Smooth muscle cell (in vitro differentiated cells): ENCODE measurements around the gene PPP2R5C. TPM values are rescaled to one million over a fixed set of nuclear protein-coding genes. Genes with fewer than 3 reads are reported as not detected.

Source experiments
- DNase-seq: peaks from one replicate; lab custom pipeline; 2025; ENCODE audit not compliant: unreplicated experiment; lab: John Stamatoyannopoulos, UW
- H2AFZ ChIP-seq: fragments of 200-600 bp; sonication (generic); 2 replicates; pipeline ENCODE4 v1.6.0; 2016; ENCODE audit warnings: antibody characterized with exemption, low read depth, mild to moderate bottlenecking
- H3F3A ChIP-seq: fragments of 200-600 bp; sonication (generic); 2 replicates; pipeline ENCODE4 v1.6.0; 2017; ENCODE audit warnings: antibody characterized with exemption, low read depth
- H3K27ac ChIP-seq: fragments of 200-600 bp; sonication (generic); 2 replicates; pipeline ENCODE4 v1.5.1; 2016; ENCODE audit warnings: low read depth, mild to moderate bottlenecking
- H3K27me3 ChIP-seq: fragments of 200-600 bp; sonication (generic); 2 replicates; pipeline ENCODE4 v1.6.1; 2016; ENCODE audit warnings: low read depth, mild to moderate bottlenecking
- H3K36me3 ChIP-seq: fragments of 200-600 bp; sonication (generic); 2 replicates; pipeline ENCODE4 v1.5.1; 2016; ENCODE audit warnings: low read depth
- H3K4me1 ChIP-seq: fragments of 200-600 bp; sonication (generic); 2 replicates; pipeline ENCODE4 v1.5.1; 2016; ENCODE audit warnings: low read depth
- H3K4me2 ChIP-seq: fragments of 200-600 bp; sonication (generic); 2 replicates; pipeline ENCODE4 v1.6.0; 2016; ENCODE audit warnings: mild to moderate bottlenecking
- H3K4me3 ChIP-seq: fragments of 200-600 bp; sonication (generic); 2 replicates; pipeline ENCODE4 v1.5.1; 2016; ENCODE audit warnings: mild to moderate bottlenecking
- H3K79me2 ChIP-seq: fragments of 200-600 bp; sonication (generic); 2 replicates; pipeline ENCODE4 v1.6.0; 2016; ENCODE audit warnings: low read depth, mild to moderate bottlenecking
- H3K9ac ChIP-seq: fragments of 200-600 bp; sonication (generic); 2 replicates; pipeline ENCODE4 v1.6.0; 2016; ENCODE audit warnings: low read depth
- H3K9me3 ChIP-seq: fragments of 200-600 bp; sonication (generic); replicated peaks from 2 replicates; pipeline ENCODE4 v1.5.1; 2016; ENCODE audit warnings: low read depth
- H4K20me1 ChIP-seq: fragments of 200-600 bp; sonication (generic); 2 replicates; pipeline ENCODE4 v1.6.0; 2016; ENCODE audit warnings: low read depth
- CTCF ChIP-seq: fragments of 200-600 bp; sonication (generic); IDR thresholded peaks from 2 replicates; pipeline ENCODE4 v1.5.1; 2017; ENCODE audit warnings: borderline replicate concordance, mild to moderate bottlenecking, antibody characterized with exemption; ENCODE audit not compliant: insufficient read depth, poor library complexity, severe bottlenecking
- WGBS: methylation state at CpG from one replicate; pipeline ENCODE4 v1.1.7; 2016; ENCODE audit warnings: low lambda C conversion rate; 5-methylcytosine and 5-hydroxymethylcytosine counted together
- polyA plus RNA-seq: library from polyadenylated mRNA; unstranded; fragments of >200 nt; fragmentation: Nextera tagmentation; extraction: Ambion mirVana; gene quantifications from 2 replicates; pipeline ENCODE4 v1.2.1, GENCODE V29; 2016
- total RNA-seq: library from RNA; depleted of rRNA; stranded (reverse); fragments of >200 nt; gene quantifications from 2 replicates; pipeline ENCODE4 v1.2.3, GENCODE V29; 2014

The PPP2R5C gene
- total and polyA plus RNA-seq, 2 experiments from 2014 or later = 63.6 to 92.7 TPM

- Histone ChIP-seq H3K79me2 (peaks cover 8% of the 10 kb centered on the region), H3K4me1 (no peaks in the 10 kb centered on the region), H3K9me3 (no peaks in the 10 kb centered on the region), H2AFZ (no peak overlapping the region), H3F3A (no peaks in the 10 kb centered on the region), H4K20me1 (peaks cover 35% of the 10 kb centered on the region), H3K27me3 (no peaks in the 10 kb centered on the region), H3K4me2 (no peak overlapping the region), H3K9ac (no peak overlapping the region), H3K27ac (no peak overlapping the region), H3K4me3 (no peak overlapping the region), H3K36me3 (no peaks in the 10 kb centered on the region)
- 99% methylated on average over 20 of the region's 24 CpGs for WGBS
- DNase-seq = no peak
- no peak for TF ChIP-seq CTCF
Measured at GRCh38 chr14:101884934-101885576, 123.5 kb downstream of the PPP2R5C start.

GRCh38 chr14:101887219-101887618 is 125.7 kb downstream of the PPP2R5C start:
- Histone ChIP-seq H3K27me3 (no peaks in the 10 kb centered on the region), H3F3A (no peaks in the 10 kb centered on the region), H3K9ac (no peak overlapping the region), H3K79me2 (no peaks in the 10 kb centered on the region), H3K9me3 (no peaks in the 10 kb centered on the region), H3K4me3 (no peak overlapping the region), H3K27ac (no peak overlapping the region), H3K4me1 (no peaks in the 10 kb centered on the region), H3K36me3 (no peaks in the 10 kb centered on the region), H3K4me2 (no peak overlapping the region), H2AFZ (no peak overlapping the region), H4K20me1 (peaks cover 14% of the 10 kb centered on the region)
- no peak for DNase-seq
- no peak for TF ChIP-seq CTCF
- WGBS = 97% methylated on average over 11 of the region's 11 CpGs

- no peak overlapping the region for H2AFZ ChIP-seq
- DNase-seq = no peak
- peaks cover 4% of the 10 kb centered on the region for H4K20me1 ChIP-seq
- 94% methylated on average over 10 of the region's 10 CpGs for WGBS
- H3F3A ChIP-seq = no peaks in the 10 kb centered on the region
- no peak for TF ChIP-seq CTCF
- no peaks in the 10 kb centered on the region for H3K4me1 ChIP-seq
- no peaks in the 10 kb centered on the region for H3K79me2 ChIP-seq
- no peaks in the 10 kb centered on the region for H3K9me3 ChIP-seq
- H3K27ac ChIP-seq = no peak overlapping the region
- H3K27me3 ChIP-seq = no peaks in the 10 kb centered on the region
- H3K36me3 ChIP-seq = no peaks in the 10 kb centered on the region
- no peak overlapping the region for H3K9ac ChIP-seq
- H3K4me3 ChIP-seq = no peak overlapping the region
- H3K4me2 ChIP-seq = no peak overlapping the region
Measured at GRCh38 chr14:101888182-101888581, 126.7 kb downstream of the PPP2R5C start.

GRCh38 chr14:101889366-101889765 is 127.9 kb downstream of the PPP2R5C start:
- no peak for DNase-seq
- Histone ChIP-seq H3K4me3 (no peak overlapping the region), H3K79me2 (no peaks in the 10 kb centered on the region), H4K20me1 (peaks cover 3% of the 10 kb centered on the region), H3K4me1 (no peaks in the 10 kb centered on the region), H3K4me2 (no peak overlapping the region), H3K9ac (no peak overlapping the region), H3K36me3 (peaks cover 6% of the 10 kb centered on the region), H3K27ac (no peak overlapping the region), H3F3A (no peaks in the 10 kb centered on the region), H2AFZ (no peak overlapping the region), H3K9me3 (no peaks in the 10 kb centered on the region), H3K27me3 (no peaks in the 10 kb centered on the region)
- TF ChIP-seq CTCF = no peak
- 95% methylated on average over 10 of the region's 10 CpGs for WGBS
